KMS-11 (cell line): ENCODE measurements around the gene NDUFA3.

Source experiments
- H2AFZ ChIP-seq: fragments of 200-600 bp; sonication (generic); 2 replicates; pipeline ENCODE4 v1.6.1; 2016; ENCODE audit warnings: antibody characterized with exemption, mixed run types, low read depth
- H3K27ac ChIP-seq: fragments of 200-600 bp; sonication (generic); 2 replicates; pipeline ENCODE4 v1.6.1; 2016; ENCODE audit warnings: mild to moderate bottlenecking, mixed run types
- H3K27me3 ChIP-seq: fragments of 200-600 bp; sonication (generic); 2 replicates; pipeline ENCODE4 v1.6.1; 2017; ENCODE audit warnings: mild to moderate bottlenecking, low read depth, mixed run types, moderate library complexity; ENCODE audit not compliant: insufficient read depth
- H3K36me3 ChIP-seq: fragments of 200-600 bp; sonication (generic); 2 replicates; pipeline ENCODE4 v1.6.1; 2017; ENCODE audit warnings: mild to moderate bottlenecking, mixed run types; ENCODE audit not compliant: insufficient read depth
- H3K4me1 ChIP-seq: fragments of 200-600 bp; sonication (generic); 2 replicates; pipeline ENCODE4 v1.6.1; 2016; ENCODE audit warnings: mild to moderate bottlenecking, low read depth, mixed run types; ENCODE audit not compliant: poor library complexity, severe bottlenecking
- H3K4me2 ChIP-seq: fragments of 200-600 bp; sonication (generic); 2 replicates; pipeline ENCODE4 v1.7.0; 2016; ENCODE audit warnings: mild to moderate bottlenecking, mixed run types
- H3K4me3 ChIP-seq: fragments of 200-600 bp; sonication (generic); IDR thresholded peaks from 2 replicates; pipeline ENCODE4 v1.6.1; 2017; ENCODE audit warnings: low read depth, low read length, mixed read lengths; ENCODE audit not compliant: insufficient read depth
- H3K79me2 ChIP-seq: fragments of 200-600 bp; sonication (generic); 2 replicates; pipeline ENCODE4 v1.6.1; 2016; ENCODE audit warnings: low read depth, mixed run types; ENCODE audit not compliant: insufficient read depth
- H3K9ac ChIP-seq: fragments of 200-600 bp; sonication (generic); 2 replicates; pipeline ENCODE4 v1.6.1; 2016; ENCODE audit warnings: mild to moderate bottlenecking, mixed run types
- H4K20me1 ChIP-seq: fragments of 200-600 bp; sonication (generic); 2 replicates; pipeline ENCODE4 v1.6.1; 2016; ENCODE audit warnings: mild to moderate bottlenecking, mixed run types; ENCODE audit not compliant: insufficient read depth
- TF ChIP-seq, protein P1 (sequence below): fragments of 200-600 bp; sonication (generic); conservative IDR thresholded peaks from 2 replicates; pipeline ENCODE4 v1.6.1; 2017; ENCODE audit warnings: low read depth, mild to moderate bottlenecking, antibody characterized with exemption, low read length, moderate library complexity, mixed read lengths

Gene NDUFA3

DNA sequence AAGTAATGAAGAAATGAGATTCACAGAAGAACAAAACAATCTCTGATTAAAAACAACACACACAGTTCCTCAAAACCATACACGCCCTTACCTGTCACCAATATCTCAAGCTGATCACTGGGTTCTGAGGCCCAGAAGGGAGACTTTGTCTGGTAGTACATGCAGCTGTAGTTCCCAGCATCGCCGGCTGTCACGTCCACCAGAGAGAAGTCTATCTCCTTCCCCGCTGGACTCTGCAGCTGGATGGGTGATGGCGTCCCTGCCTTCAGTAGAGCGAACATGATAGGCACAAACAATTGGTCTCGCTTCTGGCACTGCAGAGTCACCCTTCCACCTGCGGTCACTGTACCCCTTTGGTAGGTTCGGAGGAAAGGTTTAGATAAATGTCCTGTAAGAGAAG lies 28.8 kb upstream of the NDUFA3 start:
- H3K27me3 ChIP-seq: peaks cover 24% of the 10 kb centered on the region
- no peak overlapping the region for H3K27ac ChIP-seq
- H2AFZ ChIP-seq: no peak overlapping the region
- no peaks in the 10 kb centered on the region for H3K4me1 ChIP-seq
- H3K4me3 ChIP-seq: no peak overlapping the region
- H3K4me2 ChIP-seq: no peak overlapping the region
- H3K36me3 ChIP-seq: no peaks in the 10 kb centered on the region
- no peaks in the 10 kb centered on the region for H3K79me2 ChIP-seq
- no peak overlapping the region for H3K9ac ChIP-seq
- TF ChIP-seq, protein P1, sequence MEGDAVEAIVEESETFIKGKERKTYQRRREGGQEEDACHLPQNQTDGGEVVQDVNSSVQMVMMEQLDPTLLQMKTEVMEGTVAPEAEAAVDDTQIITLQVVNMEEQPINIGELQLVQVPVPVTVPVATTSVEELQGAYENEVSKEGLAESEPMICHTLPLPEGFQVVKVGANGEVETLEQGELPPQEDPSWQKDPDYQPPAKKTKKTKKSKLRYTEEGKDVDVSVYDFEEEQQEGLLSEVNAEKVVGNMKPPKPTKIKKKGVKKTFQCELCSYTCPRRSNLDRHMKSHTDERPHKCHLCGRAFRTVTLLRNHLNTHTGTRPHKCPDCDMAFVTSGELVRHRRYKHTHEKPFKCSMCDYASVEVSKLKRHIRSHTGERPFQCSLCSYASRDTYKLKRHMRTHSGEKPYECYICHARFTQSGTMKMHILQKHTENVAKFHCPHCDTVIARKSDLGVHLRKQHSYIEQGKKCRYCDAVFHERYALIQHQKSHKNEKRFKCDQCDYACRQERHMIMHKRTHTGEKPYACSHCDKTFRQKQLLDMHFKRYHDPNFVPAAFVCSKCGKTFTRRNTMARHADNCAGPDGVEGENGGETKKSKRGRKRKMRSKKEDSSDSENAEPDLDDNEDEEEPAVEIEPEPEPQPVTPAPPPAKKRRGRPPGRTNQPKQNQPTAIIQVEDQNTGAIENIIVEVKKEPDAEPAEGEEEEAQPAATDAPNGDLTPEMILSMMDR: no peak
- H4K20me1 ChIP-seq: no peaks in the 10 kb centered on the region

GRCh38 chr19:54074851-54075250 lies 27.8 kb upstream of the NDUFA3 start:
- Histone ChIP-seq H3K36me3 (no peaks in the 10 kb centered on the region), H2AFZ (no peak overlapping the region), H3K79me2 (no peaks in the 10 kb centered on the region), H3K4me2 (no peak overlapping the region), H3K4me3 (no peak overlapping the region), H3K9ac (no peak overlapping the region), H3K27me3 (peaks cover 22% of the 10 kb centered on the region), H4K20me1 (no peaks in the 10 kb centered on the region), H3K4me1 (no peaks in the 10 kb centered on the region), H3K27ac (no peak overlapping the region)
- TF ChIP-seq, protein P1: no peak

GRCh38 chr19:54077334-54077733 lies 25.3 kb upstream of the NDUFA3 start:
- no peak overlapping the region for H3K4me3 ChIP-seq
- H3K4me2 ChIP-seq: no peak overlapping the region
- no peaks in the 10 kb centered on the region for H3K4me1 ChIP-seq
- TF ChIP-seq, protein P1: no peak
- no peak overlapping the region for H2AFZ ChIP-seq
- H4K20me1 ChIP-seq: no peaks in the 10 kb centered on the region
- no peaks in the 10 kb centered on the region for H3K79me2 ChIP-seq
- H3K27ac ChIP-seq: no peak overlapping the region
- no peak overlapping the region for H3K9ac ChIP-seq
- H3K27me3 ChIP-seq: peaks cover 22% of the 10 kb centered on the region
- H3K36me3 ChIP-seq: no peaks in the 10 kb centered on the region

DNA sequence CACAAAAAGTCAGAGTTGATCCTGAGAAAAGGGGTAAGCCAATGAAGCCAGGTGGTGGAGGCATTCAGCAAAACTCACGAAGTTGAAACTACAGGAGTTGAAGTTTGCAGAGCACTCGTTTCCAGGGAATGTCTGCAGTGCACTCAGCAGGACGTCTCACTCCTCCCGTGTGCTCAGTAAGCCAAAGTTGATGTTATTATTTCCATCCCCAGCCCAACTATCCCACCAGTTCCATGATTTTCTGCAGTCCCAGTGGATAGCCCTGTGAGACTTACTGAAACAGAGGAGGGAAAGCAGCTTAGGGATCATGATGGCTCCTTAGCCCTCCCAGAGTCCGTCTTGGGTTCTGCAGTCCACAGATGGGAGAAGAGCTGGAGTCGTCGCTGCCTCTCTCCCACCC lies 21.6 kb upstream of the NDUFA3 start, which contains the start of gene TARM1:
TARM1 (minus strand) TSS at position 334 of the 400 bp plus-strand sequence; CDS start at position 309, 25 bp downstream.
- no peaks in the 10 kb centered on the region; the same call in 1 of the 2 replicates for H3K36me3 ChIP-seq
- no peak within 1 kb of the TSS for H3K27ac ChIP-seq
- no peaks in the 10 kb centered on the region for H3K4me1 ChIP-seq
- no peak within 1 kb of the TSS for H3K4me2 ChIP-seq
- H2AFZ ChIP-seq: no peak within 1 kb of the TSS
- H3K4me3 ChIP-seq: no peak within 1 kb of the TSS
- TF ChIP-seq, protein P1: no peak
- H3K9ac ChIP-seq: no peak within 1 kb of the TSS
- H3K79me2 ChIP-seq: no peaks in the 10 kb centered on the region
- peaks cover 9% of the 10 kb centered on the region for H3K27me3 ChIP-seq
- H4K20me1 ChIP-seq: no peaks in the 10 kb centered on the region
